Inflammatory macrophage (primary cell): ENCODE data around the gene SPTLC2.
"Not testable (repeated sequence)": the region's sequence is repeated elsewhere in the genome, so short reads cannot be mapped to it uniquely, and the experiment has no call there.

Experiments
- DNase-seq, 2 donors: peaks; one replicate each; pipeline ENCODE4 v3.0.0-alpha.2; 2020 to 2022
- total RNA-seq, 18 experiments: gene quantifications; one replicate each; lab custom pipeline; 2026; ENCODE audit warnings: mixed read lengths in 6 of 18, inconsistent platforms in 2 of 18; lab: John Stamatoyannopoulos, UW

The SPTLC2 gene, protein sequence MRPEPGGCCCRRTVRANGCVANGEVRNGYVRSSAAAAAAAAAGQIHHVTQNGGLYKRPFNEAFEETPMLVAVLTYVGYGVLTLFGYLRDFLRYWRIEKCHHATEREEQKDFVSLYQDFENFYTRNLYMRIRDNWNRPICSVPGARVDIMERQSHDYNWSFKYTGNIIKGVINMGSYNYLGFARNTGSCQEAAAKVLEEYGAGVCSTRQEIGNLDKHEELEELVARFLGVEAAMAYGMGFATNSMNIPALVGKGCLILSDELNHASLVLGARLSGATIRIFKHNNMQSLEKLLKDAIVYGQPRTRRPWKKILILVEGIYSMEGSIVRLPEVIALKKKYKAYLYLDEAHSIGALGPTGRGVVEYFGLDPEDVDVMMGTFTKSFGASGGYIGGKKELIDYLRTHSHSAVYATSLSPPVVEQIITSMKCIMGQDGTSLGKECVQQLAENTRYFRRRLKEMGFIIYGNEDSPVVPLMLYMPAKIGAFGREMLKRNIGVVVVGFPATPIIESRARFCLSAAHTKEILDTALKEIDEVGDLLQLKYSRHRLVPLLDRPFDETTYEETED
- total RNA-seq = 66.6 to 174 (median 94.1) reads per million in 18 experiments

DNA sequence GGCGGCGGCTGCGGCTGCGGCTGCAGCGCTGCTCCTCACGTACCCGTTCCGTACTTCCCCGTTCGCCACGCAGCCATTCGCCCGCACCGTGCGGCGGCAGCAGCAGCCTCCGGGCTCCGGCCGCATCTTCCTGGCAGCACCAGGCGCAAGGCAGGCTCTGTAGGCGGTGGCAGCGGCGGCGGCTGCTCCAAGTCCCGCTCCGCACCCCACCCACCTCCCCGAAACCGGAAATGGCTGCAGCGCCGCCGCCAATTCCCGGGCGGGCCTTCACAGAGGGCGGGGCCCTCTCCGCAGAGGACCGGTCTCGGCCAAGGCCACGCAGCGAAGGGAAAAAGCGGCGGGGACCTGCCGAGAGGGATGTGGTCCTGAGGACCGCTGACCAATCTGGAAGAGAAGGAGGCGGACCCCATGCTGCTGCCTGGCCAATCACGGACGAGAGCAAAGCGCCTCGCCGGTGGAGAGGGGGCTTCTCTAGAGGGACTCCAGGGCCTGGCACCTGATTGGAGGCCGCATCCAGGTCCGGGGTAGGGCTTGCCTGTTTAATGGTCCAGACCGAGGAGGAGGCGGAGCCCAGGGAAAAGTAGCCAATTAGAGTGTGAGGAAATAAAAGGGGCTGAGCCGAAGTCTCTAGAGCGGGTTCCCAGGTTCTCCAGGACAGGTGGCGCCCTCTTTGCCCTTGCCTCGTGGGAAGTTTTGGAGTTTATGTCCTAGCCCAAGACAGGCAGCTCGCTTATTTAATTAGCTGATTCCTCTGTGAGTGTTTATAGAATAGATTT is at the start of gene SPTLC2:
TSS of gene SPTLC2 (minus strand) at position 184 of the 776 bp plus-strand sequence. CDS start at position 126, 58 bp downstream.
- peak; percentile 97 to 98 for DNase-seq

DNA sequence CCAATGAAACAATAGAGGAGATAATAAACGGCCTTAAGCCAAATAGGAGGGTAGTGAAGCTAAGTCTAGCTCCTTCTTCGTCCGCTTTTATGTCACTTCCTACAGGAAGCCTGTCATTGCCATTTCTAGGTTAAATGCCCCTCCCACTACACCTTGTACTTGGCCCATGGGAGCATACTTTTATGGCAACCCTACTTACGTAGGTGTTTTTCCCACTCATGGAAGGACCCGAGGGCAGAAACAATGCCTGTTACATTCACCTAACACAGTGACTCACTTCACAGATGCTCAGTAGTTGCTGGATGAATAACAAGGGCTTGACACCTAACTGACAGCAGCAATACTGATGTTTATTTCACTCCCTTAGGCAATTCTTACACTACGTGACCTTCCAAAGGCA is 46.9 kb upstream of the SPTLC2 start:
- no peak for DNase-seq

DNA sequence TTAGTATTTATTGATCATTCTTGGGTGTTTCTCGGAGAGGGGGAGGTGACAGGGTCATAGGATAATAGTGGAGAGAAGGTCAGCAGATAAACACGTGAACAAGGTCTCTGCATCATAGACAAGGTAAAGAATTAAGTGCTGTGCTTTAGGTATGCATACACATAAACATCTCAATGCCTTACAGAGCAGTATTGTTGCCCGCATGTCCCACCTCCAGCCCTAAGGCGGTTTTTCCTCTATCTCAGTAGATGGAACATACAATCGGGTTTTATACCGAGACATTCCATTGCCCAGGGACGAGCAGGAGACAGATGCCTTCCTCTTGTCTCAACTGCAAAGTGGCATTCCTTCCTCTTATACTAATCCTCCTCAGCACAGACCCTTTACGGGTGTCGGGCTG is 45.1 kb upstream of the SPTLC2 start:
- DNase-seq = not testable (repeated sequence)

DNA sequence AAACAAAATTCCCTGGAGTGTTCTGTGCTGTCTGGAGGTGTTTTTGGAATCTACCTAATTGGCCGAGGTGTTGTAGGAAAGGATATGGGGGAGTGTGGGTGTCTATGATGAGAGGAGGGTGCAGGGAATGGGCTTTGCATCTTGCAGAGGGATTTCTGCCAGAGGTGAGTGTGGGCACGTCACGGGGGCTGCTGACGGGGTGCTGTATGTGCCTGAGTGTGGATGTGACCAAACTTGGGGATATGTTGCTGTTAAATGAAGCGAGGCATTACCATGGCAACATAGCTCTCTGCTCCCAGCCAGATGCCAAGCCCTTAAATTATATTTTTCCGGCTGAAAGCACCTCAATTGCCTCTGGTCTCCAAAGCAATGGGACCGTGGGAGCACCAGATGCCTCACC is 44.3 kb upstream of the SPTLC2 start:
- DNase-seq = no peak

DNA sequence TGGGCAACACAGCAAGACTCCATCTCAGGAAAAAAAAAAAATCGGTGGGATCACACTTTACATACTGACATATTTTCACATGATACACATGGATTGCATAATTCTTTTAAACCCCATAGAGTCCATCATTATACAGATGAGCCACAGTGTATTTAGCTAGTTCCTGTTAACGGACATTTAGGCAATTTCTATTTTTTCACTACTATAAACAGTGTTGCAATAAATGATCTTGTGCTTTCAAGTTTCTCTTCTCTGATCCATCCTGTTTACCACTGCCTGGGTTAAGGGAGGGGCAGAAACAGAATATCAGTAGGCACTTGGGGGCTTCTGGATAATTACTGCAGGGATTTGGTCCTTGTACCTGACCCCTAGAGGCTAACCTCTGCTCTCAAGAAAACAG is 43.4 kb upstream of the SPTLC2 start:
- DNase-seq = peak; percentile 74 to 96

DNA sequence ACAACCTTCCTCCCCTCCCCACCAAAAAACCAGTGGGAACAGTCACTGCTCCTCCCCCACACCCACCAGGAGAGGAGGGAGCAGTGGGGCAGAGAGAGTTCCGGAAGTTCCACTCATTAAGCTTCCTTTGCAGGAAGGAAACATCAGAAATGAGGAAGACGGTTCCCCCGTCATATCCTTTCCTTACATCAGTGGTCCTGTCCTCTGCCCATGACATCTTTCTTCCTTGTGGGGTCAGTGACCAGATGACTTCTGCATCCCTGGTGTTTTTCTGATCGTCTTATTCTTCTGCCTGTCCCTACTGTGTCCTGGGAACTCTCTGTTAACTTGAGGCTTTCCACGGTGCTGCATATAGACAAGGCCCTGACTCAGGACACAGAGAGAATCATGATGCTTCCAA is 40.8 kb upstream of the SPTLC2 start:
- peak; percentile 67 to 71 for DNase-seq

DNA sequence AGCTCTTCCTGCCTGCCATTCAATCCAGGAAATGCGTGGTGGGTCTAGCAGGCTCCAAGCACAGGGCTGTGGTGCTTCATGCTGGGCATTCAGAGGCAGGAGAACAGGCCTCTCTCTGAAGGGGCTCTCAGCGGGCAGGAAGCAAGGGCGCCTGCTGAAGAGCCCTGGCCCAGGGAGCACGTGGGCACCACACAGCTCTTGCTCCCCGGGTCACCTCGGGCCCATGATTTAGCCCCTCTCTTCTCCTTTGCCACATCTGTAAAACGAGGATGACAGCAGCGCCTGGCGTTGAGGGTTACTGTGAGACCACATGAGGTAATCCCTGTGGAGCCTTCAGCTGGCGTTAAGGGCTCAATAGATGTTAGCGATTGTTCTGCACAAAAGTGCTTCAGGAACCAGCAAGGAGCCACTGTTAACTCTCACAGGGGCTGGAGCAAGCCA is 37.6 kb upstream of the SPTLC2 start:
- DNase-seq = no peak

DNA sequence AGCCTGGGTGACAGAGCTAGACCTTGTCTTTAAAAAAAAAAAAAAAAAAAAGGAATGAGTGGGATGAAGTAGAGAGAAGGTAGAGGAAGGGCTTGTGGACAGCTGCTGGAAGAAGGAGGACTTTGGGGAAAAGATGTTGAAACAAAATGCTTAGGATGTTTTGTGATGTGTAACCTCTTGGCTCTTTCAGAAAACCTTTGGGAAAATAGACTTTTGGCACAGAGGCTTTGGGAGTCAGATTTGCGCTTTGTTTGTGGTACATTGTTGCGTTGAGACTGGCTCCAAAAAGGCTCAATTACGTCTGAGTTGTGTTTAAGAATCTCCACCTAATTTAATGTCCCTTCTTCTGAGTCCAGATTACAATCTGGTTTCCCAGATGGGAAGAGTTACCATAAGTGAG is 32.9 kb upstream of the SPTLC2 start:
- DNase-seq = no peak

DNA sequence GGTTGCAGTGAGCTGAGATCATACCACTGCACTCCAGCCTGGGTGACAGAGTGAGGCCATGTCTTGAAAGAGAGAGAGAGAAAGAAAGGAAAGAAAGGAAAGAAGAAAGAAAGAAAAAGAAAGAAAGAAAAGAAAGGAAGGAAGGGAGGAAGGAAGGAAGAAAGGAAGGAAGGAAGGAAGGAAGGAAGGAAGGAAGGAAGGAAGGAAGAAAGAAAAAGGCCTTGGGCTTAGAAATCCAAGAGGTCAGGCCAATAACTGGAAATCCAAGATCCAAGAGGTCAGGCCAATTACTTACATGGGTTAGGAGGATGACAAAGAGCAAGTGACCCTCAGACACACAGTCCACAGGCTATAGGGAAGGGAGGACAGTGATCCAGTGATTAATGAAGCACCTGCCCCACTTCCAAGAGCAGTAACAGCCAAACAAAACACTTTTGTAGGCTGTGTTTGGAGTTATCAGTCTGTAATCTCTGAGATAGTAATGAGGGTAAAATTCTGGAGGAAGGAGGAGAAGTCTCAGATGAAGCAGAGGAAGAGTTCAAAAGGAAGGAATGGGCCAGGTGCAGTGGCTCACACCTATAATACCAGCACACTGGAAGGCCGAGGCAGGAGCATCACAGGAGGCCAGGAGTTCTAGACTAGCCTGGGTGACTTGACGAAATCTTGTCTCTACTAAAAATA is 32.2 kb upstream of the SPTLC2 start:
- DNase-seq = no peak

DNA sequence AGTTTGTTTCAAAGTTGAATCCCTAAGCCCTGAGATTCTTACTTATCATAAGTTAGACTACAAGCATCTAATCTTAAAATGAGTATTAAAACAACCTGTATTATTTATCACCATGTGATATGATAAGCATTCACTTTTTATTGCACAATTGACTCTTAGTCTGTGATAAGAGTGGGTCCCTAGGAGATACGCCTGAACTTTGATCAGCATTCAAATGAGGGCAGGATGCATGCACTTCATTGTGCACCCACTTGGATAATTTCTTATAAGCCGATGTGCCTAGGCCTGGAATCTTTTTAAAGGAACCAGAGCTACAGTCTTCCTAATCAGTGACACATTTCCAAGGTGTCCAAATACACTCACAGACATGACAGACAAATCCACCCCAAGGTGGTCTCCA is 31.4 kb upstream of the SPTLC2 start:
- DNase-seq = no peak

DNA sequence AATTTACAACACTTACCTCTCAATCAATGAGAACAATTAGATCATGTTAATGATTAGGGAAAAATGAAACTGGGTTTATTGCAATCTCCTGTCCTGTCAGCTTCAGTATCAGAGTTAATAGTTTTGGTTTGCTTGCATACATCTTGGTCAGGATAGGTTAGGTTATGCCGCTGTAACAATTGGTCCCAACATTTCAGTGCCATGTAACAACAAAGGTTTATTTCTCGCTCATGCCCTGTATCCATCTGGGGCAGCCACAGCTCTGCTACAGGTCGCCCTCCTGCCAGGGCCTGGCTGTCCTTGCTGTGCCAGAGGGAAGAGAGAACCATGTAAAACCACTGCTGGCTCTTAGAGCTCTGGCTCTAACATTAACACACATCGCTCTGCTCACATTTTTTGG is 30.5 kb upstream of the SPTLC2 start:
- no peak for DNase-seq

DNA sequence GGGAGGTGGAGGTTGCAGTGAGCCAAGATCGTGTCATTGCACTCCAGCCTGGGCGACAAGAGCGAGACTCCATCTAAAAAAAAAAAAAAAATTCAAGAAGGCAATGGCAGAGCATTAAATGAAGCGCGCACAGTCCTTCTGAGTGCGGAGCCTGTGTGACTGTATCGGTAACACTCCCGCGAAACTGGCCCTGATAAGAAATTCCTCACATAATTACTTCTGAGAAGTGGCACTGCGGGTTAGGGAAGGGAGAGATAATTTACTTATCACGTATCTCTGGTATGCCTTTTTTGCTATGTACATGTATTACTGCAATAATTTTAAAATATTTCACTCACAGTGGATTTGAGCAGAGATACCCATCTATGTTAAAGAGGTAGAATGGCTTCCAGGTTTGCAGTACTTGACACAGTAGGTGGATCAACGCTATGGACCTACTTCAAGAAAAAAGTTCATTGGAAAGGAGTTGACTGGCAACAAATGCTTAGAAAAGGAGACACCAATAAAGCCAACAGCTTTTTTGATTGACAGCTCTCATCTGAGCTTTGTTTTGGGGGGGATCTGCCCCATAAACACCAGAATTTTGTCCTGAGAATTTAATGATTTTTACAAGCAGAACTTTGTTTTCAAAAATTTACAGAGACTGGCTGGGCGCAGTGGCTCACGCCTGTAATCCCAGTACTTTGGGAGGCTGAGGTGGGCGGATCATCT is 29.2 kb upstream of the SPTLC2 start:
- DNase-seq = no peak

DNA sequence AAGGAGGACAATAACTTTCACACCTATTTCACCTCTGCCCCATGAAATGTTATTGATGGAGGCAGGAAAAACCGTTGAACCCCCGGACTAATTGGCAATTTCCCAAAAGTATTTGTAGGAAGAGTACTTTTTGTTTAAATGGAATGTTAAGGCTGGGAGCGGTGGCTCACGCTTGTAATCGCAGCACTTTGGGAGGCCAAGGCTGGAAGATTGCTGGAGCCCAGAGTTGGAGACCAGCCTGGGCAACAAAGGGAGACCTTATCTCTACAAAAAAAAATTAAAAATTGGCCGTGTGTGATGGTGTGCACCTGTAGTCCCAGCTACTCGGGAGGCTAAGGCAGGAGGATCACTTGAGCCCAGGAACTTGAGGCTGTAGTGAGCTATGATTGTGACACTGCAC is 26.0 kb upstream of the SPTLC2 start:
- no peak for DNase-seq

DNA sequence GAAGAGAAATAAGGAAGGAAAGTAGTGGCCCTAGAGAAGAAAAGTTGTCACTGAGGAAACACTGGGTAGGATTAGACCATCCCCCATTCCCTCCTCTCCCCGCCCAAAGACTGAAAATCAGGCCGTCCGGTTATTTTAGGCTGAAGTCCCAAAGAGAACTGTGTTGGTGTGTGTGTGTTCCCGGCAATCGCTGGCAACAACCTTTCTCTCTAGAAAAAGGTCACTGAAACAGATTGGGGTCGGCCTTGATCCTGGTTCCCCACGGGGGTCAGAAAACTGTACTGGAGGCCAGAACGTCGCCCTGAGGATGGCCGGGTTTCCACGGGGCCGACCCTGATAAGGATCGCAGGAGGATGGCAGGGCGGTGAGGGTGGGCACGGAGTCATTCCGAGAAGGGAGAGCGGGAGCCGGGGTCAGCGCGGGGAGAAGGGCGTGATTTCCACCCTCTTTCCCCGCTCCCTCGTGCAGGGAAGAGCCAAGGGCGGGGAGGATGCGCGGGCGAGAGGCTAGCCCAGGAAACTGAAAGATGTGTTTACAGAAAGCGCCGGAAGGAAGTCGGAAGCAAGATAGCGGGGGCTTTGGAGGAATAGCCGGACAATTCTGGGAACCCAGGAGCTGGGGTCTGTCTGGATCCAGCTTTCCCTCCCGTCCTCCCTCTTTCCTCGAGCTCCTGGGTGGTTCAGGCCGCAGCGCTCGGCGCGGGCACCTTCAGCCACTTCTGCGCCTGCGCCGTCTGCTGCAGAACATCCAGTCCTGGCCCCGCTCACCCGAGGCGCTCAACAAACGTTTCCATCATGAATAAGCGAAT is 25.3 kb upstream of the SPTLC2 start:
- peak; percentile 72 to 79 for DNase-seq

DNA sequence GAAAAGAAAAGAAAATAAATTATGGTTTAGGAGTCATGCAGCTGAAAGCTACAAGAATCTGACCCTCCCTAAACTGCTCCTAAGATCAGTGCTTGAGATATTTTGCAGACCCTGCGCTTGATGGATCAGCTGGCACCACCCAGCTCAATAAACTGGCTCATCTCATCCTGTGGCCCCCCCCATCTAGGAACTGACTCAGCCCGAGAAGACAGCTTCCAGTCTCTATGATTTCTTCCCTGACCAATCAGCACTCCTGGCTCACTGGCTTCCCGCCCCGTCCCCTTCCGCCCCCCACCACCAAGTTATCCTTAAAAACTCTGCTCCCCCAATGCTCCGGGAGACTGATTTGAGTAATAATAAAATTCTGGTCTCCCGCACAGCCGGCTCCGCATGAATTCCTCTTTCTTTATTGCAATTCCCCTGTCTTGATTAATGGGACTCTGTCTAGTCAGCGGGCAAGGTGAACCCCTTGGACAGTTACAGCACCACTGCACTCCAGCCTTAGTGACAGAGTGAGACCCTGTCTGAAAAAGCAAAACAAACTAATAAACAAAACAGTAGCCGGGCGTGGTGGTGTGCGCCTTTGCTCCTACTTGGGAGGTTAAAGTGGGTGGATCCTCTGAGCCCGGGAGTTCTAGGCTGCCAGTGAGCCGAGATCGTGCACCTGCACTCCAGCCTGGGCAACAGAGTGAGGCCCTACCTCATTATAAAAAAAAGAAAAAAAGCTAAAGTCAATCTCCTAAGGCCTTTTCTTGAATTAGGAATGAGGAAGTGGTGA is 24.5 kb upstream of the SPTLC2 start:
- peak; percentile 23 to 24 for DNase-seq

DNA sequence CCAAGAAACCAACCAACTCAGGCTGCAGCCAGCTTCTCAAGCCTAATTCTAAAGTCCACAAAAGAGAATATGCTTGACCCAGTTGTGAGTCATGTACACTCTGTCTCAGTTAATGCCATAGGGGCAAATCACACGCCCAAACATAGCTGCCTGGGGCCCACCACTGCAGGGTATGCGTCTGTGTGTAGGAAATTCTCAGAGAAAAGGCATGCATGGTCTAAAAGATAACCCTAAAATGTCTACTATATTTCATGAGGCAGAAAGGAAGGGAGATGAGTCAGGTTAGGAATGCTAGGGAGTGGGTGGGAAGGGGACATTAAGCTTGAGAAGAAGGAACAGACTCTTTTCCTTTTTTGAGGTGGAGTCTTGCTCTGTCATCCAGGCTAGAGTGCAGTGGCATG is 22.3 kb upstream of the SPTLC2 start:
- peak; percentile 38 to 60 for DNase-seq

DNA sequence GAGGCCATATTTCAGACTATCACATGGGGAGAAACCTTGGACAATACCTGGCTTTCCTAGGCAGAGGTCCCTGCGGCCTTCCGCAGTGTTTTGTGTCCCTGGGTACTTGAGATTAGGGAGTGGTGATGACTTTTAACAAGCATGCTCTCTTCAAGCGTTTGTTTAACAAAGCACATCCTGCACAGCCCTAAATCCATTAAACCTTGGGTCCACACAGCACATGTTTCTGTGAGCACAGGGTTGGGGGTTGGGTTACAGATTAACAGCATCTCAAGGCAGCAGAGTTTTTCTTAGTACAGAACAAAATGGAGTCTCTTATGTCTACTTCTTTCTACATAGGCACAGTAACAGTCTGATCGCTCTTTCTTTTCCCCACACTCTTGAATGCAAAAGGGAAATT is 19.4 kb upstream of the SPTLC2 start:
- not testable (repeated sequence) for DNase-seq

DNA sequence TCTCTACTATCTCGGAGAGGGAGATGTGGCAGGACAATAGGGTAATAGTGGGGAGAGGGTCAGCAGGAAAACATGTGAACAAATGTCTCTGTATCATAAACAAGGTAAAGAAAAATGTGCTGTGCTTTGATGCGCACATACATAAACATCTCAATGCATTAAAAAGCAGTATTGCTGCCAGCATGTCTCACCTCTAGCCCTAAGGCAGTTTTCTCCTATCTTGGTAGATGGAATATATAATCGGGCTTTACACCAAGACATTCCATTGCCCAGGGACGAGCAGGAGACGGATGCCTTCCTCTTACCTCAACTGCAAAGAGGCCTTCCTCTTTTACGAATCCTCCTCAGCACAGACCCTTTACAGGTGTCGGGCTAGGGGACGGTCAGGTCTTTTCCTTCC is 19.0 kb upstream of the SPTLC2 start:
- DNase-seq = not testable (repeated sequence)

DNA sequence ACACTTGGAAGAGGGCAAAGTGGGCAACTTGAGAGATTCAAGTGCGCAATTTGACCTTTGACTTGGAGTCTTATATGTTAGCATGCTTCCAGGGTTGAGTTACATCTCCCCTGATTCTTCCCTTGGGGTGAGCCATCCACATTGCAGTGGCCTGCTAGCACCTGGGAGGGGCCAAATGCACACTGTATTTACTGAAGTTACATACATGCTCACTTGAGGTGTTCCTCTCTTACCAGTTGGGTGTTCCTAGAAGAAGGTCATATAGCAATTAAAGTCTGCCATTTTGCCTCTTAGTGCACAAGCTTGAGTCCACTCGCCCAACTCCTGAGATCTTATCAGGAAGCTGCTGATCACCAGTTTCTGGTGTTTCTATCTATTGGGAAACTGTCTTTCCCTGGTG is 13.7 kb upstream of the SPTLC2 start:
- DNase-seq = no peak

DNA sequence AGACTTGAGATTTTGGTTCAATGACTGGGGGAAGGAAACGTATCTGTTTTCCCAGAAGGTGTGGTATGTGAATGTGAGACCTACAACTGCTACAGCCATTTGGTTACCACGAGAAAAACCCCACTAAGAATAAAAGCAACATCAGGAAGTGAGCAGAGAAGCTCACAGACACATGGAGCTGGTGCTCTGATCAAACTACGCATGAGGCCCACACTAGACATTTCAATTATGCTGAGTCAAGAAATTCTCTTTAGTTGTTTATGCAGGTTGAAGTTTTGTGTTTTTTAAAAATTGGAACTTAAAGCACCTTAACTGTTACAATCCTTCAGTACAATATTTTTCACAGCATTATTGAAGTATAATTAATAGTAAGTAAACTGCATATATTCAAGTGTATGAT is 8.9 kb upstream of the SPTLC2 start:
- DNase-seq = no peak

DNA sequence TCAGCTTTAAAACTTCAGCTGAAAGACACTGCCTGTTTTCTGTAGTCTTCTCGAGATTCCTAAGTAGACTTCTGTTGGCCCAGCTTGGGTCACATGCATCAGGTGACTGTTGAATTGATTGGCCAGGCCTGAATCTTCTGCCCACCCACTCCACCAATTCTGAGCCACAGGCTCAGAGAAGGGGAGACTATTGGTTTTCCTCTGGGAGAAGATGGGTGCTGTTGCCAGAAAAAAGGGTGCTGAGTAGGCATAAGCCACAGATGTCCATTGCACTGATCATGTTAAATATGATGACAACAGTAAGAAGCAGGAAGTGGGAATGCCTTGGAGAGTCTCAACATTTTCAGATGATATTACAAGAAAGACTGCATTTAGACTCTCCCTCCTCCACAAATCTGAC is 6.8 kb upstream of the SPTLC2 start:
- no peak for DNase-seq
